Stomach (tissue), 9 donors: Measurements from ENCODE around the gene RNF207. TPM values are rescaled to one million over a fixed set of nuclear protein-coding genes. Genes with fewer than 3 reads are reported as not detected.
A peak's percentile ranks its signal among the peaks of the same experiment; 100 is the strongest.

Experiments
- DNase-seq, 2 donors: peaks; one replicate each; pipeline versions ENCODE4 v3.0.0 to v3.0.0-alpha.2; 2013 to 2019
- H3K27ac ChIP-seq, 5 donors: fragments of 200-600 bp in 4 of 5; sonication (generic) in 4 of 5; one replicate each; pipeline ENCODE4 v1.5.1; 2013 to 2019; ENCODE audit warnings: mild to moderate bottlenecking in 1 of 5, moderate library complexity in 1 of 5
- H3K27me3 ChIP-seq, 3 donors: fragments of 200-600 bp; sonication (generic); one replicate each; pipeline ENCODE4 v1.5.1; 2017 to 2019; ENCODE audit warnings: mixed run types in 1 of 3
- H3K36me3 ChIP-seq, 4 donors: fragments of 200-600 bp; sonication (generic); 1 replicate in 3 of 4; 2 replicates in 1 of 4; pipeline ENCODE4 v1.5.1; 2016 to 2019
- H3K4me1 ChIP-seq, 4 donors: fragments of 200-600 bp; sonication (generic); one replicate each; pipeline ENCODE4 v1.5.1; 2016 to 2019
- H3K4me3 ChIP-seq, 4 donors: fragments of 200-600 bp; sonication (generic) in 3 of 4; one replicate each; pipeline ENCODE4 v1.5.1; 2016 to 2019; ENCODE audit warnings: mild to moderate bottlenecking in 1 of 4
- H3K9me3 ChIP-seq, 4 donors: fragments of 200-600 bp; sonication (generic); one replicate each; pipeline ENCODE4 v1.5.1; 2016 to 2019
- EP300 ChIP-seq: sonication (generic); formaldehyde crosslinking; IDR thresholded peaks from one replicate; pipeline ENCODE4 v1.6.1; 2017; ENCODE audit warnings: antibody characterized with exemption
- POLR2A ChIP-seq, 4 donors: fragments of 450-650 bp; IDR thresholded peaks; one replicate each; pipeline ENCODE4 v1.6.1; 2016; ENCODE audit warnings: antibody characterized with exemption in 4 of 4, control low read depth in 2 of 4, mild to moderate bottlenecking in 1 of 4, moderate library complexity in 1 of 4
- POLR2AphosphoS5 ChIP-seq, 3 donors: sonication (generic); formaldehyde crosslinking; IDR thresholded peaks; one replicate each; pipeline ENCODE4 v1.6.1; 2016; ENCODE audit warnings: antibody characterized with exemption in 3 of 3
- WGBS, 5 donors: extraction: QIAGEN DNeasy Blood & Tissue Kit in 3 of 5; methylation state at CpG; one replicate each; pipeline versions ENCODE4 v1.1.5 to v1.1.7; 2013 to 2018; 5-methylcytosine and 5-hydroxymethylcytosine counted together
- intact Hi-C: fragments of 100-400 bp; cut with DNase I; formaldehyde crosslinking; loops from one replicate; pipeline ENCODE4 v1.15.1; 2023; ENCODE audit warnings: low total_unique reads
- polyA plus RNA-seq, 3 donors: library from polyadenylated mRNA; stranded (reverse); fragments of 200-250 nt; gene quantifications; one replicate each; pipeline ENCODE4 v1.2.3, GENCODE V29; 2013
- total RNA-seq, 5 donors: library from RNA; depleted of rRNA; stranded (reverse); fragments of >200 nt; gene quantifications; one replicate each; pipeline versions ENCODE4 v1.1.0 to v1.2.3, GENCODE V29; 2014 to 2016
- TF ChIP-seq, protein P1 (sequence below), 7 experiments: fragments of 450-650 bp in 4 of 7; fragments of 200-600 bp in 3 of 7; sonication (generic) in 3 of 7; IDR thresholded peaks; one replicate each; pipeline ENCODE4 v1.5.1; 2016 to 2019; ENCODE audit warnings: antibody characterized with exemption in 7 of 7, control low read depth in 2 of 7, mild to moderate bottlenecking in 1 of 7
- donor health status: healthy with polysubstance abuse.
- donor health status: Bipolar disorder and iron deficiency.
- donor health status: healthy.

RNF207 gene
- total and polyA plus RNA-seq, 8 donors, result 1.5 to 112 (median 21.8) TPM

DNA sequence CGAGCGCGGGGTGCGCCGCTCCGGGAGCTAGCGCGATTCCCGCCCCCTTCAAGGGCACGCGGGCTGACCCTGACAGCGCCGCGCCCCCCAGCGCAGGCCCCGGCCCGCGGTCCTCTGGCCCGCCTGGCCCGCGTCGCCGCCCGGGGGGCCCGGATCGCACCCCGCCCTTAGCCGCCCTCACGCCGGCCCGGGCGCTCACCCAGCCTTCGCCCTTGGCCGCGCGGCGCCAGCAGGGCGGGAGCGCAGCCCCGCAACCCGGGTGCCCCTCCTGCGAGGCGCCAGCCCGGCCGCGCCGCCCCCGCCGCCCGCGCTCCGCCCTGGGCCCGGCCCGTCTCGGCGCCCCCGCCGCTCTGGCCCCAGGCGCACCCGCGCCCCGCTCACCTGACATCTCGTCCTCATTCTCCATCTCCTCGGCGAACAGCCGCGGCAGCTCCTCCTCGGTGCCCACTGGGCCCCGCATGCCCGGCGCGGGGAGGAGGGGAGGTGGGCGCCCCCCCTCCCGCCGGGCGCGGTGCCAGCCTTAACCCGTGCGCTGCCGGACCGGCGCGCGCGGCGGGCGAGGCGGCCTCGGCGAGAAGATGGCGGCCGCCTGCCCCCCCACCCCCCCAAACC lies 26.2 kb upstream of the RNF207 start:
- 0 to 1% (median 1%) methylated on average over 8 to 92 of the region's 92 CpGs for WGBS, 5 donors
- DNase-seq, result peak in 1 of 2 donors; percentile 19
- Histone ChIP-seq H3K9me3 (no peaks in the 10 kb centered on the region), H3K4me3 (peak overlapping the region; percentile 34 to 46 (median 40)), H3K27ac (peak overlapping the region in 1 of 5 donors; percentile 42), H3K4me1 (peaks cover 25 to 39% (median 31%) of the 10 kb centered on the region in 4 donors), H3K36me3 (peaks cover 0 to 6% (median 2%) of the 10 kb centered on the region in 4 donors), H3K27me3 (peaks cover 7 to 73% (median 50%) of the 10 kb centered on the region in 3 donors)
- TF ChIP-seq, protein P1, sequence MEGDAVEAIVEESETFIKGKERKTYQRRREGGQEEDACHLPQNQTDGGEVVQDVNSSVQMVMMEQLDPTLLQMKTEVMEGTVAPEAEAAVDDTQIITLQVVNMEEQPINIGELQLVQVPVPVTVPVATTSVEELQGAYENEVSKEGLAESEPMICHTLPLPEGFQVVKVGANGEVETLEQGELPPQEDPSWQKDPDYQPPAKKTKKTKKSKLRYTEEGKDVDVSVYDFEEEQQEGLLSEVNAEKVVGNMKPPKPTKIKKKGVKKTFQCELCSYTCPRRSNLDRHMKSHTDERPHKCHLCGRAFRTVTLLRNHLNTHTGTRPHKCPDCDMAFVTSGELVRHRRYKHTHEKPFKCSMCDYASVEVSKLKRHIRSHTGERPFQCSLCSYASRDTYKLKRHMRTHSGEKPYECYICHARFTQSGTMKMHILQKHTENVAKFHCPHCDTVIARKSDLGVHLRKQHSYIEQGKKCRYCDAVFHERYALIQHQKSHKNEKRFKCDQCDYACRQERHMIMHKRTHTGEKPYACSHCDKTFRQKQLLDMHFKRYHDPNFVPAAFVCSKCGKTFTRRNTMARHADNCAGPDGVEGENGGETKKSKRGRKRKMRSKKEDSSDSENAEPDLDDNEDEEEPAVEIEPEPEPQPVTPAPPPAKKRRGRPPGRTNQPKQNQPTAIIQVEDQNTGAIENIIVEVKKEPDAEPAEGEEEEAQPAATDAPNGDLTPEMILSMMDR (IDR thresholded peaks at IDR 0.05), result no peak
- TF ChIP-seq POLR2AphosphoS5 (IDR thresholded peaks at IDR 0.05), result no peak
- no peak for TF ChIP-seq EP300
- no peak for TF ChIP-seq POLR2A (IDR thresholded peaks at IDR 0.05)
- intact Hi-C loops, result no loop called here

- Histone ChIP-seq H3K4me3 (peak within 1 kb of the TSS; percentile 34 to 46 (median 40)), H3K9me3 (no peaks in the 10 kb centered on the region), H3K27me3 (peaks cover 7 to 69% (median 50%) of the 10 kb centered on the region in 3 donors), H3K4me1 (peaks cover 25 to 45% (median 32%) of the 10 kb centered on the region in 4 donors), H3K27ac (peak within 1 kb of the TSS in 2 of 5 donors; percentile 8 to 42), H3K36me3 (peaks cover under 1 to 11% (median 5%) of the 10 kb centered on the region in 4 donors)
- DNase-seq, result peak in 1 of 2 donors; percentile 54
- WGBS, 5 donors, result 2 to 5% (median 2%) methylated on average over 22 to 57 of the region's 57 CpGs; no CpG with 5 or more reads in 1 of the 5 donors
- TF ChIP-seq, protein P1 (IDR thresholded peaks at IDR 0.05), result no peak
- TF ChIP-seq EP300, result no peak
- TF ChIP-seq POLR2AphosphoS5 (IDR thresholded peaks at IDR 0.05), result no peak
- no peak for TF ChIP-seq POLR2A (IDR thresholded peaks at IDR 0.05)
- intact Hi-C loops, result no loop called here
These were observed 25.6 kb upstream of the RNF207 start, which contains the start of gene CHD5 for GRCh38 chr1:6180268-6180706. Gene CHD5, minus strand, starts transcription at chr1:6180321. Its CDS starts 298 bp downstream, at chr1:6180023.

DNA sequence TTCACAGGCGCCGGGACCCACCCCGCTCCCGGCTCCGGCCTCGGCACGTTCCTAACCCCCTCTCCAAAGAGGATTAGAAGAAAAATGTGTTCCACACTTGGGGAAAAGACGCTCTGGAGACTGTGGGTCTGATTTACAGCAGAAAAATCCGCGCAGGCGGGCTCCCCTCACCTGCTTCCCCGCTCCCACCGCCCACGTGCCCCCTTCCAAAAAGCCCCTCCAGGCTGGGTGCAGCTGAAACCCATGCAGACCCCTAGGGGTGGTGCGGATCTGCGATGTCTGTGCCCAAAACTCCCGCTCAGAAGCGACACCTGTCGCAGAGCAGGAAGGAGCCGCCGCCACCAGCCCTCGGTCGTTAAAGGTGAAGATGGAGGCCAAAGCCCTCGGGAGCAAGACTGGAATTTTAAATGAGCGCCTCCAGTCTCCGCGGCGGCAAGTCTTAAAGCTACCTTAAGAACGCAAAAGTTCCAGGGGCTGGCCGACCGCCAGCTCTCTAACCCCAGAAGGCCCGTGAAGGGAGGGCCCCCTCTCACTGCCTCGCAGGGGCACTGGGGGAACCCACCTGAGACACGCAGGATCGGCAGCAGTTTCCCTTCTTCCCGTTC lies 25.1 kb upstream of the RNF207 start:
- Histone ChIP-seq H3K9me3 (no peaks in the 10 kb centered on the region), H3K27me3 (peaks cover 7 to 65% (median 50%) of the 10 kb centered on the region in 3 donors), H3K4me3 (peak overlapping the region; percentile 34 to 46 (median 40)), H3K27ac (peak overlapping the region in 2 of 5 donors; percentile 8 to 42), H3K36me3 (peaks cover 6 to 16% (median 11%) of the 10 kb centered on the region in 4 donors), H3K4me1 (peaks cover 25 to 50% (median 35%) of the 10 kb centered on the region in 4 donors)
- intact Hi-C loops, result no loop called here
- 4 to 9% (median 4%) methylated on average over 9 to 36 of the region's 36 CpGs for WGBS, 5 donors
- TF ChIP-seq POLR2AphosphoS5 (IDR thresholded peaks at IDR 0.05), result no peak
- no peak for TF ChIP-seq EP300
- TF ChIP-seq, protein P1 (IDR thresholded peaks at IDR 0.05), result no peak
- TF ChIP-seq POLR2A (IDR thresholded peaks at IDR 0.05), result no peak
- peak in 1 of 2 donors; percentile 39 for DNase-seq

GRCh38 chr1:6181347-6181770 lies 24.6 kb upstream of the RNF207 start:
- Histone ChIP-seq H3K36me3 (peaks cover 9 to 20% (median 14%) of the 10 kb centered on the region in 4 donors), H3K4me3 (peak overlapping the region in 1 of 4 donors; percentile 37), H3K27me3 (peaks cover 7 to 60% (median 50%) of the 10 kb centered on the region in 3 donors), H3K27ac (peak overlapping the region in 1 of 5 donors; percentile 42), H3K4me1 (peaks cover 25 to 51% (median 35%) of the 10 kb centered on the region in 4 donors), H3K9me3 (no peaks in the 10 kb centered on the region)
- peak in 1 of 2 donors; percentile 37 for DNase-seq
- intact Hi-C loops, result no loop called here
- TF ChIP-seq EP300 (no peak), POLR2A (IDR thresholded peaks at IDR 0.05) (no peak), POLR2AphosphoS5 (IDR thresholded peaks at IDR 0.05) (no peak)
- TF ChIP-seq, protein P1 (IDR thresholded peaks at IDR 0.05), result no peak
- WGBS, 5 donors, result 7 to 16% (median 10%) methylated on average over 9 to 10 of the region's 10 CpGs
